ENCODE measurements around the gene COLQ.

COLQ gene

GRCh38 chr3:15506571-15506970, 14.9 kb downstream of the COLQ start:
- Histone ChIP-seq H3K27me3 (ENCODE audit: control insufficient read depth in 1 of 2, insufficient read depth in 2 of 2, low read length in 2 of 2) (no peaks in the 10 kb centered on the region), H3K4me1 (ENCODE audit: control insufficient read depth in 1 of 2, insufficient read depth in 2 of 2, low read length in 2 of 2) (no peaks in the 10 kb centered on the region), H3K4me3 (ENCODE audit: low read depth in 1 of 2, low read length in 2 of 2) (no peak overlapping the region), H3K9ac (ENCODE audit: low read depth in 1 of 2, low read length in 2 of 2) (no peak overlapping the region), H3K27ac (ENCODE audit: low read depth, low read length) (no peak overlapping the region), H3K36me3 (ENCODE audit: control insufficient read depth in 1 of 2, insufficient read depth in 2 of 2, low read length in 2 of 2) (no peaks in the 10 kb centered on the region), H3K9me3 (ENCODE audit: control insufficient read depth in 1 of 2, low read length in 2 of 2) (no peaks in the 10 kb centered on the region)

DNA sequence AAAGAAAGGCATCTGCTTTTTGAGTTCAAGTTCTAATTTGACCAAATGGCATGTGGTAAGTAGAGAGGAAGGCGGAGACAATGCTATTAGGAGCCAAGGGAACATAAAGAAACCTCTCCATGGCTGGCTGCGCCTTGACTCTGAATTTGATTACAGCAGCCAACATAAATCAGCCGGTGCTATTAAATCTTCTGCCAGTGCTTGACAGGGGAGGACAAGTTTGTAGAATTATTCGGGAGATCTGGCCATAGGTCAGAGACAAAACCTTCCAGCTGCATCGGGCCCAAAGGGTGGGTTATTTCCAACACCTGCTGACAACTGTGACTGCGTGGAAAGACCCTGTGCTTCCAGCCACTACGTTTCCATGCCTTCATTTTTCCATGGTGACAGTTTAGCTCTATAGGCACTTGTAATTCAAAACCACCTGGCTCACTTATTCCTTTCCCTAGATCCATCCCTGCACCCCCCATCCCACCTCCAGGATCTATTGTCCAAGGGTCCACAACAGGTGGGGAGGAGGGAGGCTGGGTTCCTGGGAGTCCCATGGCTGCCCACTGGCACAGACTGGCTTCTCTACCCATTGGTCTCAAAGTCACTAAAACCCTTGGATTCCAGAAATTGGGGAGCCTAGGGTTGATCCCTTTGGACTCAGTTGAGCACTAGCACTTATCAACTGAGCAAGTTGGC, 15.9 kb downstream of the COLQ start:
- Histone ChIP-seq H3K36me3 (ENCODE audit: control insufficient read depth in 1 of 2, insufficient read depth in 2 of 2, low read length in 2 of 2) (no peaks in the 10 kb centered on the region), H3K4me3 (ENCODE audit: low read depth in 1 of 2, low read length in 2 of 2) (no peak overlapping the region), H3K9me3 (ENCODE audit: control insufficient read depth in 1 of 2, low read length in 2 of 2) (no peaks in the 10 kb centered on the region), H3K4me1 (ENCODE audit: control insufficient read depth in 1 of 2, insufficient read depth in 2 of 2, low read length in 2 of 2) (no peaks in the 10 kb centered on the region), H3K9ac (ENCODE audit: low read depth in 1 of 2, low read length in 2 of 2) (no peak overlapping the region), H3K27ac (ENCODE audit: low read depth, low read length) (no peak overlapping the region), H3K27me3 (ENCODE audit: control insufficient read depth in 1 of 2, insufficient read depth in 2 of 2, low read length in 2 of 2) (no peaks in the 10 kb centered on the region)

GRCh38 chr3:15502616-15503015, 18.9 kb downstream of the COLQ start:
- Histone ChIP-seq H3K4me3 (ENCODE audit: low read depth in 1 of 2, low read length in 2 of 2) (no peak overlapping the region), H3K9ac (ENCODE audit: low read depth in 1 of 2, low read length in 2 of 2) (no peak overlapping the region), H3K36me3 (ENCODE audit: control insufficient read depth in 1 of 2, insufficient read depth in 2 of 2, low read length in 2 of 2) (no peaks in the 10 kb centered on the region), H3K27ac (ENCODE audit: low read depth, low read length) (no peak overlapping the region), H3K4me1 (ENCODE audit: control insufficient read depth in 1 of 2, insufficient read depth in 2 of 2, low read length in 2 of 2) (no peaks in the 10 kb centered on the region), H3K9me3 (ENCODE audit: control insufficient read depth in 1 of 2, low read length in 2 of 2) (no peaks in the 10 kb centered on the region), H3K27me3 (ENCODE audit: control insufficient read depth in 1 of 2, insufficient read depth in 2 of 2, low read length in 2 of 2) (no peaks in the 10 kb centered on the region)

- Histone ChIP-seq H3K9ac (ENCODE audit: low read depth in 1 of 2, low read length in 2 of 2) (no peak overlapping the region), H3K4me3 (ENCODE audit: low read depth in 1 of 2, low read length in 2 of 2) (no peak overlapping the region), H3K27me3 (ENCODE audit: control insufficient read depth in 1 of 2, insufficient read depth in 2 of 2, low read length in 2 of 2) (no peaks in the 10 kb centered on the region), H3K4me1 (ENCODE audit: control insufficient read depth in 1 of 2, insufficient read depth in 2 of 2, low read length in 2 of 2) (no peaks in the 10 kb centered on the region), H3K36me3 (ENCODE audit: control insufficient read depth in 1 of 2, insufficient read depth in 2 of 2, low read length in 2 of 2) (no peaks in the 10 kb centered on the region), H3K9me3 (ENCODE audit: control insufficient read depth in 1 of 2, low read length in 2 of 2) (no peaks in the 10 kb centered on the region), H3K27ac (ENCODE audit: low read depth, low read length) (no peak overlapping the region)
Observed at GRCh38 chr3:15501126-15501525, 20.4 kb downstream of the COLQ start.

DNA sequence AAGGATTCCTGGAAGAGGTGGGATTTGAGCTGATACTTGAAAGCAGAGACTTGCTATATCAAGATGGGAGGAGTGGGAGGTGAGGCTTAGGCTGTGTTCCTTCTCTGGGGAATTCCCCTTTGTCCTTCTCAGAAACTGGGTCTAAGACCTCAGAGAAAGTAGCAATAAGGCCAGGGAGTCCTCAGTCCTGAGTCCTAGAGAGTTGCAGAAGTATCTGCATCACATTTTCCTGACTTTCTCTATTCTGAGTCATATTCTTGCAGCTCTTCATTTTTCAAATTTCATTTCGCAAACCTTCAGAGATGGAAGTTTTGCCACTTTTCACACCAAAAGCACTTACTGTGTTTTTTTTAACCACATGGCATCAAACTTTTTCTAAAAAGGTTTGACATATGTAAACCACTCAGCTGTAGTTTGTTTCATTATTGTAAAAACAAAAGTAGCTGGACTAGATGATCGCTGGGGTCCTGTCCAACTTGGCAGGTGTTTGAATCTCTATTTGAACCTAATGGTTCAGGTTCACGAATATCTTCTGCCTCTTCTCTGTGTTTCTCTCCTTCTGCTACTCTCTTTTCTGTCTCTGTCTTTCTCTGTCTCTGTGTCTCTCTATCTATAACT, 21.3 kb downstream of the COLQ start:
- no peaks in the 10 kb centered on the region for H3K27me3 ChIP-seq (ENCODE audit: control insufficient read depth in 1 of 2, insufficient read depth in 2 of 2, low read length in 2 of 2)
- H3K4me3 ChIP-seq (ENCODE audit: low read depth in 1 of 2, low read length in 2 of 2), result no peak overlapping the region
- H3K9ac ChIP-seq (ENCODE audit: low read depth in 1 of 2, low read length in 2 of 2), result no peak overlapping the region
- no peaks in the 10 kb centered on the region for H3K4me1 ChIP-seq (ENCODE audit: control insufficient read depth in 1 of 2, insufficient read depth in 2 of 2, low read length in 2 of 2)
- no peak overlapping the region for H3K27ac ChIP-seq (ENCODE audit: low read depth, low read length)
- H3K9me3 ChIP-seq (ENCODE audit: control insufficient read depth in 1 of 2, low read length in 2 of 2), result no peaks in the 10 kb centered on the region
- H3K36me3 ChIP-seq (ENCODE audit: control insufficient read depth in 1 of 2, insufficient read depth in 2 of 2, low read length in 2 of 2), result no peaks in the 10 kb centered on the region

DNA sequence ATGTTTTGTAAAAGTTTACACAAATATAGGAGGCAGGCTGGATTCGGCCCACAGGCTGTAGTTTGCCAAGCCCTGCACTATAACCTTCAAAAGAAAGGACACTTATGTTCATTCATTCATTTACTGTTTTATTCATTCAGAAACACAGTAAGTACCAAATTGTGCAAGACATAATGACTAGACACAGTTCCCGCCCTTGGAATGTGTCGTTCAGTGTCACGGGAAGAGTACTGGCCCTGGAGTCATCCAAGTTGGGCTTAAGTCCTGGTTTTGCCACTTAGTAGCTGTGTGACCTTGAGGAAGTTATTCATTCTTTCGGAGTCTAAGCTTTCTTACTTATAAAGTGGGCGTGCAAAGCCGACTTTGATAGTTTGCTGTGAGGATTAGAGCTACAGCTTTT, 22.0 kb downstream of the COLQ start:
- Histone ChIP-seq H3K4me1 (ENCODE audit: control insufficient read depth in 1 of 2, insufficient read depth in 2 of 2, low read length in 2 of 2) (no peaks in the 10 kb centered on the region), H3K9me3 (ENCODE audit: control insufficient read depth in 1 of 2, low read length in 2 of 2) (no peaks in the 10 kb centered on the region), H3K27me3 (ENCODE audit: control insufficient read depth in 1 of 2, insufficient read depth in 2 of 2, low read length in 2 of 2) (no peaks in the 10 kb centered on the region), H3K36me3 (ENCODE audit: control insufficient read depth in 1 of 2, insufficient read depth in 2 of 2, low read length in 2 of 2) (no peaks in the 10 kb centered on the region), H3K27ac (ENCODE audit: low read depth, low read length) (no peak overlapping the region), H3K9ac (ENCODE audit: low read depth in 1 of 2, low read length in 2 of 2) (no peak overlapping the region), H3K4me3 (ENCODE audit: low read depth in 1 of 2, low read length in 2 of 2) (no peak overlapping the region)

- Histone ChIP-seq H3K9ac (ENCODE audit: low read depth in 1 of 2, low read length in 2 of 2) (no peak overlapping the region), H3K9me3 (ENCODE audit: control insufficient read depth in 1 of 2, low read length in 2 of 2) (no peaks in the 10 kb centered on the region), H3K27ac (ENCODE audit: low read depth, low read length) (no peak overlapping the region), H3K4me1 (ENCODE audit: control insufficient read depth in 1 of 2, insufficient read depth in 2 of 2, low read length in 2 of 2) (no peaks in the 10 kb centered on the region), H3K36me3 (ENCODE audit: control insufficient read depth in 1 of 2, insufficient read depth in 2 of 2, low read length in 2 of 2) (no peaks in the 10 kb centered on the region), H3K27me3 (ENCODE audit: control insufficient read depth in 1 of 2, insufficient read depth in 2 of 2, low read length in 2 of 2) (no peaks in the 10 kb centered on the region), H3K4me3 (ENCODE audit: low read depth in 1 of 2, low read length in 2 of 2) (no peak overlapping the region)
Observed at GRCh38 chr3:15498431-15499214, 22.9 kb downstream of the COLQ start.

- Histone ChIP-seq H3K27ac (ENCODE audit: low read depth, low read length) (no peak overlapping the region), H3K4me1 (ENCODE audit: control insufficient read depth in 1 of 2, insufficient read depth in 2 of 2, low read length in 2 of 2) (no peaks in the 10 kb centered on the region), H3K9ac (ENCODE audit: low read depth in 1 of 2, low read length in 2 of 2) (no peak overlapping the region)
Observed at GRCh38 chr3:15497964-15498363, 23.5 kb downstream of the COLQ start.

DNA sequence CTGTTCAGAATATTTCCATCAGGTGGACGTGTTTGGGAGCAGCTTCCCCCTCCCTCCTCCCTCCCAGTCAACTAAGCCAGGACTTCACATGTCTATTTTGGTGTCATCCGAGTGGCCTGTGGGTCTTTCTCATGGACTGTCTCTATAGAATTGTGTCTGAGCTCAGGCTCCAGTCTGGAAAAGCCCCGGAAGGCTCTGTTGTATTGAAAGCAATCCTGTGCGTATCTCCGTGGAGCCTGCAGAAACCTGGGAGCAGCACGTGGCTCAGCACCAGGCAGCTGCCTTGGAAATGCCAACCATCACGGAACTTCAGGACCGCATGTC, 25.2 kb downstream of the COLQ start:
- Histone ChIP-seq H3K27me3 (ENCODE audit: control insufficient read depth in 1 of 2, insufficient read depth in 2 of 2, low read length in 2 of 2) (no peaks in the 10 kb centered on the region), H3K36me3 (ENCODE audit: control insufficient read depth in 1 of 2, insufficient read depth in 2 of 2, low read length in 2 of 2) (no peaks in the 10 kb centered on the region), H3K27ac (ENCODE audit: low read depth, low read length) (no peak overlapping the region), H3K9me3 (ENCODE audit: control insufficient read depth in 1 of 2, low read length in 2 of 2) (no peaks in the 10 kb centered on the region), H3K4me3 (ENCODE audit: low read depth in 1 of 2, low read length in 2 of 2) (no peak overlapping the region), H3K9ac (ENCODE audit: low read depth in 1 of 2, low read length in 2 of 2) (no peak overlapping the region), H3K4me1 (ENCODE audit: control insufficient read depth in 1 of 2, insufficient read depth in 2 of 2, low read length in 2 of 2) (no peaks in the 10 kb centered on the region)

More at GRCh38 chr3:15497964-15498363, 23.5 kb downstream of the COLQ start:
- Histone ChIP-seq H3K27me3 (ENCODE audit: control insufficient read depth in 1 of 2, insufficient read depth in 2 of 2, low read length in 2 of 2) (no peaks in the 10 kb centered on the region), H3K9me3 (ENCODE audit: control insufficient read depth in 1 of 2, low read length in 2 of 2) (no peaks in the 10 kb centered on the region), H3K36me3 (ENCODE audit: control insufficient read depth in 1 of 2, insufficient read depth in 2 of 2, low read length in 2 of 2) (no peaks in the 10 kb centered on the region), H3K4me3 (ENCODE audit: low read depth in 1 of 2, low read length in 2 of 2) (no peak overlapping the region)

DNA sequence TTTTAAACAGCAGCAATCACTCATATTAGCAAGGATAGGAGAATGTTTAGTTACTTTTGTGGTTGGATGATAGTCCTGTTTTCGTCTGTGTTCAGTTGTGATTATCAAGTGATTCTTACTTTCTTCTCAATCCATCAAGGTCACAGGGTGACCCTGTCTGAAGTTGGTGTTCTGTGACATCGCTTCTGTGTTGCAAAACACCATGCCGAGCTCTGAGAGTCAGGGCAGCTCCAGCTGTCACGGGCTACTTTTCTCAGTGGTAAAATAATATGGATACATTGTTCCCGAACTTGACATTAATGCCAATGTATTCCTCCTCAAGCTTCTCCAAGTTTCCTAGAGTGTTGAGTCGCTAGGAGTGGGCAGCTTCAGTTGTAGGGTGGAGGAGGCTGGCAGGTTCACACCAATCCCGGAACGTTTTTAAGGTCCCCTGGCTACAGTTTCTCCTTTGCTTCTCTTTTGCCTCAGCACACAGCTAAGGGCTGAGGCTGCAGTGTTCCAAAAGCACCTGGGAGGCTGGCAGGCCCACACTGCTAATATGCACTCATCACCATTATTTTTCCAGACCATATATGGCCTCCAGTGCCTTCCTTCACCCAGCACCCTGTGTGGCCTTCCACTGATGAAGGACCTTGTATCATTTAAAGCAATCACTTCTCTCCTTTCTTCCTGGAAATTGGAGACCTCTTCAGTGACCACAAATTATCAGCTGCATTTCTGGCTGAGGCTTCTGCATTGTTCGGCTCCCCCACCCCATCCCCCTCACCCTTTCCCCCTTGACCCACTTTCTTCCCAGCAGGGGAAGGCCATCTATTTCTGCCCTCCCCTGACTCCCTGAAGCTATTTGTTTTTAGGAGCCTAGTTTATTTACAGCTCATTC, 25.8 kb downstream of the COLQ start:
- Histone ChIP-seq H3K4me1 (ENCODE audit: control insufficient read depth in 1 of 2, insufficient read depth in 2 of 2, low read length in 2 of 2) (no peaks in the 10 kb centered on the region), H3K27me3 (ENCODE audit: control insufficient read depth in 1 of 2, insufficient read depth in 2 of 2, low read length in 2 of 2) (no peaks in the 10 kb centered on the region), H3K9ac (ENCODE audit: low read depth in 1 of 2, low read length in 2 of 2) (no peak overlapping the region), H3K27ac (ENCODE audit: low read depth, low read length) (no peak overlapping the region), H3K9me3 (ENCODE audit: control insufficient read depth in 1 of 2, low read length in 2 of 2) (no peaks in the 10 kb centered on the region), H3K36me3 (ENCODE audit: control insufficient read depth in 1 of 2, insufficient read depth in 2 of 2, low read length in 2 of 2) (no peaks in the 10 kb centered on the region), H3K4me3 (ENCODE audit: low read depth in 1 of 2, low read length in 2 of 2) (no peak overlapping the region)

Measured in duodenal mucosa (tissue), 2 donors.